HL-60 (cell line): ENCODE measurements around the gene CRB1.

Experiments
- DNase-seq, 2 experiments: peaks; one replicate each; pipeline ENCODE4 v3.0.0-alpha.2; 2010 to 2020; ENCODE audit warnings: low read depth in 1 of 2, low spot score in 1 of 2
- H3K27ac ChIP-seq: fragments of 250-450 bp; sonication (Bioruptor Pico); replicated peaks from 2 replicates; pipeline ENCODE4 v1.5.1; 2020; ENCODE audit warnings: mild to moderate bottlenecking, moderate library complexity
- H3K27me3 ChIP-seq: fragments of 250-450 bp; sonication (Bioruptor Pico); 2 replicates; pipeline ENCODE4 v1.5.1; 2021; ENCODE audit warnings: mild to moderate bottlenecking, moderate library complexity; ENCODE audit not compliant: insufficient read depth, poor library complexity, severe bottlenecking
- H3K4me3 ChIP-seq: replicated peaks from 2 replicates; pipeline ENCODE4 v1.5.1; 2011; ENCODE audit warnings: mild to moderate bottlenecking, control low read depth, low read length; ENCODE audit not compliant: insufficient read depth
- CTCF ChIP-seq: IDR thresholded peaks from one replicate; pipeline ENCODE4 v1.5.1; 2011; ENCODE audit warnings: low read length, control low read depth, inconsistent platforms; ENCODE audit not compliant: insufficient read depth
- GABPA ChIP-seq: IDR thresholded peaks from 2 replicates; pipeline ENCODE4 v1.6.1; 2012; ENCODE audit warnings: low read depth
- POLR2AphosphoS5 ChIP-seq: IDR thresholded peaks from 2 replicates; pipeline ENCODE4 v1.6.1; 2012; ENCODE audit warnings: low read depth
- REST ChIP-seq: IDR thresholded peaks from 2 replicates; pipeline ENCODE4 v1.6.1; 2012; ENCODE audit warnings: low read depth; ENCODE audit not compliant: insufficient replicate concordance
- SPI1 ChIP-seq: IDR thresholded peaks from 2 replicates; pipeline ENCODE4 v1.6.1; 2012; ENCODE audit warnings: low read depth, mild to moderate bottlenecking, borderline replicate concordance

CRB1 gene

DNA sequence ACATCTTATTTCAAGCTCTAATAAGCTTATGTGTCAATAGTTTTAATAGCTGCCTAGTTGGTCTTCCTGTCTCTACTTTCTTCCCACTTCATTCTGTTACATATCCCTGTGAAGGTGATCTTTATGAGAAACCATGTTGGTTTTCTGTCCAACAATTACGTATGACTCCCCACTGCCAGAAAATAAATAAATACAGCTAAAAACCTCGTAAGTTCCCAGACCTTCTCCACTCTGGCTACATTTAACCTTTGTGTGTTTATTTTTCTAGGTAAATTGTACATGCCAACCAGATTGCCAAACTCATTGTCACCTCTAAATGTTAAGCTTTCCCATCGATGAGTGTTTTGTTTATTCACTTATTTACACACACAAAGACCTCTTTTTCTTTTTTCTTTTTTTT lies 147.2 kb downstream of the CRB1 start:
- no peak for DNase-seq
- Histone ChIP-seq H3K27me3 (no peaks in the 10 kb centered on the region), H3K4me3 (no peak overlapping the region), H3K27ac (no peak overlapping the region)
- no peak for TF ChIP-seq REST
- TF ChIP-seq POLR2AphosphoS5: no peak
- no peak for TF ChIP-seq GABPA
- TF ChIP-seq CTCF: no peak
- no peak for TF ChIP-seq SPI1

DNA sequence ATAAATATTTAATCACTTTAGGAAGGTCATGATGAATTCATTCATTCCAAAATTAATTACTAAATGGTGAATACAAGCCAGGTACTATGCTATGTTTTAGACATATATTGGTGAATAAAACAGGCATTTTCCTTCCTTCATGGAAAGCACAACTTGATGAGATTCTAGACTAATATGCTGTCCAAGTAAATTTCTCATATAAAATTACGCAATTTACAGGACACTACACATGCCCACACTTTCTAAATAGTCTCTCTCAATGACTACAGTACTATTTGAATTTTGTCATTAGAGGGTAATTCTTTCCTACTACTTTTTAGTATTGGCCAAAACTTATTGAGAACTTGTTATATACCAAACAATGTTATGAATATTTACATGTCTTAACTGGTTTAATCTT lies 150.6 kb downstream of the CRB1 start:
- DNase-seq: no peak
- TF ChIP-seq CTCF: no peak
- no peak for TF ChIP-seq SPI1
- no peak for TF ChIP-seq REST
- TF ChIP-seq GABPA: no peak
- TF ChIP-seq POLR2AphosphoS5: no peak
- Histone ChIP-seq H3K27ac (no peak overlapping the region), H3K4me3 (no peak overlapping the region), H3K27me3 (no peaks in the 10 kb centered on the region)

GRCh38 chr1:197422993-197423392 lies 154.9 kb downstream of the CRB1 start:
- Histone ChIP-seq H3K27ac (no peak overlapping the region), H3K4me3 (no peak overlapping the region), H3K27me3 (no peaks in the 10 kb centered on the region)
- no peak for DNase-seq
- TF ChIP-seq POLR2AphosphoS5 (no peak), SPI1 (no peak), CTCF (no peak), REST (no peak), GABPA (no peak)
